Measurements from ENCODE around the gene RABL3. TPM values are rescaled to one million over a fixed set of nuclear protein-coding genes. Genes with fewer than 3 reads are reported as not detected.
A peak's percentile ranks its signal among the peaks of the same experiment; 100 is the strongest.

Gene RABL3
- total and polyA plus RNA-seq, 5 donors: 4.7 to 19.6 (median 14.3) TPM

DNA sequence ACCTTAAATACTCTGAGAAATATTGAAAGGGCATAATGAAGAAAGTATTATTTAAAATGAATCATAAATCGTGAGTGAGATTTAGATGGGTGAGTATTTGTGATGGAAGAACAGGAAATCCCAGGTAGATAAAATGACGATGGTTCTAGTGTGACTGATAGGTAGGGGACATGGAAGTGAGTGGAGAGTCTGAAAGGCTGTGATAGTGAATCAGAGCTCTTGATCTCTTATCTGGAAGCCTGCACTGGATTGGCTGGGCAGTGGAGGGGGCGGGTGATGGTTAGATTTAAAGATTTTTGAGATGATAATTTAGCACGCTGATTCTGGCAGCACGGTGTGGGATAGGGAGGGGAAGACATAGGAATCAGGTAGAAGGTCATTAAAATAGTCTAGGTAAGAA is 80.4 kb downstream of the RABL3 start:
- Histone ChIP-seq H3K4me3 (ENCODE audit: low read length) (no peak overlapping the region), H3K9me3 (ENCODE audit: control insufficient read depth, low read length) (no peaks in the 10 kb centered on the region), H3K4me1 (ENCODE audit: control insufficient read depth, insufficient read depth, low read length) (no peaks in the 10 kb centered on the region), H3K27ac (ENCODE audit: low read length) (no peak overlapping the region), H3K27me3 (ENCODE audit: control insufficient read depth, insufficient read depth) (no peaks in the 10 kb centered on the region)
- ATAC-seq (no peak), DNase-seq (no peak)
- intact Hi-C loops (cut with DNase I): no loop called here
- 58% methylated on average over 5 of the region's 5 CpGs for WGBS

DNA sequence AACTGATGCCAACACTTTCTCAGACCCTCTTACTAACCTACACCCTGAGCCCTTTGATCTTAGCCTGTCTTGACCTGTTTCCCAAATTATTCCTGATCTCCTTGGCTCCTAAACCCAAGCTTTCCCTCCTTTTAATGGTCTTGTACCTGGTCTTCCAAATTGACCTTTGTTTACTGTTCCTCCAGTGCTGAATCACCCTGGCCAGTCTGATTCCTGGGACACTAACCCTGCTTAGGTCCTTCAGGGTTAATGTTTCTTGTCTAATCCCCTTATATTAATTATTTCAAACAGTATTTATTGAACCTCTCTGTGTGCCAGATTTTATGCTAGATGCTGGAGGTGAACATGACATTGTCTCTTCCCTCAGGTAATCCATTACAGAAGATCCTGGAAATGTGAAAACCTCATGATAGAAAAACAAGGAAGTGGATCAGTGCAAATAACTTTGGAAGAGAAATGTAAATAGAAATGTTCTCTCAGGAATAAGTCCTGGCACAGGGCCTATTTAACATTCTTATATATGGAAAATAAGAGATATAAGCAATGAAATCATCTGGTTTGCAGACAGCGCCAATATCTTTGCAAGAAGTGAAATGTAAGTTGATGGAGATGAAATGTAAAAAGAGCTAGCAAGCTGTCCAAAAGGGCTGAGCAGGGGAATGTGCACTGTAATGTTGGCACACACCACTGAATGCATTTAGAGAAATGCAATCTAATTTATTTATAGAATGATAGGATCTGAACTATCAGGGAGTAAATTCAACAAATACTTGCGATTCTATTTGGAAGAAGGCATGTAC is 81.0 kb downstream of the RABL3 start:
- intact Hi-C loops (cut with DNase I): no loop called here
- ATAC-seq (no peak), DNase-seq (no peak)
- H3K9me3 ChIP-seq (ENCODE audit: control insufficient read depth, low read length): no peaks in the 10 kb centered on the region
- H3K27me3 ChIP-seq (ENCODE audit: control insufficient read depth, insufficient read depth): no peaks in the 10 kb centered on the region
- no peaks in the 10 kb centered on the region for H3K4me1 ChIP-seq (ENCODE audit: control insufficient read depth, insufficient read depth, low read length)
- H3K4me3 ChIP-seq (ENCODE audit: low read length): no peak overlapping the region
- 33% methylated on average over 2 of the region's 2 CpGs for WGBS
- no peak overlapping the region for H3K27ac ChIP-seq (ENCODE audit: low read length)

GRCh38 chr3:120659834-120660233 is 82.5 kb downstream of the RABL3 start:
- no peak for DNase-seq
- no peaks in the 10 kb centered on the region for H3K9me3 ChIP-seq (ENCODE audit: control insufficient read depth, low read length)
- H3K4me3 ChIP-seq (ENCODE audit: low read length): no peak overlapping the region
- WGBS: 82% methylated on average over 2 of the region's 2 CpGs
- H3K27ac ChIP-seq (ENCODE audit: low read length): no peak overlapping the region
- intact Hi-C loops (cut with DNase I): no loop called here
- H3K4me1 ChIP-seq (ENCODE audit: control insufficient read depth, insufficient read depth, low read length): no peaks in the 10 kb centered on the region
- no peak for ATAC-seq
- no peaks in the 10 kb centered on the region for H3K27me3 ChIP-seq (ENCODE audit: control insufficient read depth, insufficient read depth)

DNA sequence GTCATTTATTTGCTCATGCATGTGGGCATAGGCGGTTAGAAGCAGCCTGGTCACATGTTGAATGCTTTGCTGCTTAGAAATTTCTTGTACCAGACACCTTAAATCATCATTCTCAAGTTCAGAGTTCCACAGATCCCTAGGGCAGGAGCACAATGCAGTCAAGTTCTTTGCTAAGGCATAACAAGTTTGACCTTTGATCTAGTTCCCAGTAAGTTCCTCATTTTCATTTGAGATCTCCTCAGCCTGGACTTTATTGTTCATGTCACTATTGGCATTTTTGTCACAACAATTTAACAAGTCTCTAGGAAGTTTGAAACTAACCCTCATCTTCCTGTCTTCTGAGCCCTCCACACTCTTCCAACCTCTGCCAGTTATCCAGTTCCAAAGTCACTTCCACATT is 83.0 kb downstream of the RABL3 start:
- WGBS: 89% methylated on average over 1 of the region's 1 CpG
- H3K27ac ChIP-seq (ENCODE audit: low read length): no peak overlapping the region
- no peaks in the 10 kb centered on the region for H3K4me1 ChIP-seq (ENCODE audit: control insufficient read depth, insufficient read depth, low read length)
- intact Hi-C loops (cut with DNase I): no loop called here
- no peaks in the 10 kb centered on the region for H3K27me3 ChIP-seq (ENCODE audit: control insufficient read depth, insufficient read depth)
- DNase-seq: no peak
- no peak for ATAC-seq
- H3K4me3 ChIP-seq (ENCODE audit: low read length): no peak overlapping the region
- H3K9me3 ChIP-seq (ENCODE audit: control insufficient read depth, low read length): no peaks in the 10 kb centered on the region

GRCh38 chr3:120652896-120653545 is 89.3 kb downstream of the RABL3 start:
- 68% methylated on average over 5 of the region's 5 CpGs for WGBS
- H3K27me3 ChIP-seq (ENCODE audit: control insufficient read depth, insufficient read depth): no peaks in the 10 kb centered on the region
- ATAC-seq (no peak), DNase-seq (no peak)
- no peaks in the 10 kb centered on the region for H3K9me3 ChIP-seq (ENCODE audit: control insufficient read depth, low read length)
- no peak overlapping the region for H3K27ac ChIP-seq (ENCODE audit: low read length)
- H3K4me3 ChIP-seq (ENCODE audit: low read length): no peak overlapping the region
- H3K4me1 ChIP-seq (ENCODE audit: control insufficient read depth, insufficient read depth, low read length): no peaks in the 10 kb centered on the region
- intact Hi-C loops (cut with DNase I): no loop called here

- intact Hi-C loops (cut with DNase I): no loop called here
- Histone ChIP-seq H3K4me1 (ENCODE audit: control insufficient read depth, insufficient read depth, low read length) (no peaks in the 10 kb centered on the region), H3K27me3 (ENCODE audit: control insufficient read depth, insufficient read depth) (no peaks in the 10 kb centered on the region), H3K4me3 (ENCODE audit: low read length) (no peak overlapping the region), H3K27ac (ENCODE audit: low read length) (no peak overlapping the region), H3K9me3 (ENCODE audit: control insufficient read depth, low read length) (no peaks in the 10 kb centered on the region)
- no peak for DNase-seq
- ATAC-seq: no peak
- WGBS: 64% methylated on average over 3 of the region's 3 CpGs
Measured at GRCh38 chr3:120652281-120652680, 90.0 kb downstream of the RABL3 start.

DNA sequence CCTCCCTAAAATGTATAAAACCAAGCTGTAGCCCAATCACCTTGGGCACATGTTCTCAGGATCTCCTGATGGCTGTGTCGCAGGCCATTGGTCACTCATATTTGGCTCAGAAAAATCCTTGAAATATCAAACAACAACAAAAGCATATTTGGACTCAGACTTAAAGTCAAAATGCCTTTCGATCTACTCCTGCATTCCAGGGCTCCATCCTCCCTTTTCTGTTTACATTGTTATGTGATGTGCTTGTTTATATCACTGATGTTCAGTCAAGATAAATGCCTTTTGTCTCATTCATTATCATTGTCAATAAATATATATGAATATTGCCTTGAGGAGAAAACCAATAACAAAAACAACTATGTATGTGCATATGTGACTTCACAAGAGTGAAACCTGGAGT is 92.0 kb downstream of the RABL3 start:
- no peak for DNase-seq
- H3K4me3 ChIP-seq (ENCODE audit: low read length): no peak overlapping the region
- no peaks in the 10 kb centered on the region for H3K9me3 ChIP-seq (ENCODE audit: control insufficient read depth, low read length)
- H3K4me1 ChIP-seq (ENCODE audit: control insufficient read depth, insufficient read depth, low read length): peaks cover under 1% of the 10 kb centered on the region
- WGBS: 94% methylated on average over 2 of the region's 2 CpGs
- no peaks in the 10 kb centered on the region for H3K27me3 ChIP-seq (ENCODE audit: control insufficient read depth, insufficient read depth)
- ATAC-seq: no peak
- H3K27ac ChIP-seq (ENCODE audit: low read length): no peak overlapping the region
- intact Hi-C loops (cut with DNase I): no loop called here

GRCh38 chr3:120649830-120650233 is 92.5 kb downstream of the RABL3 start:
- DNase-seq (no peak), ATAC-seq (no peak)
- Histone ChIP-seq H3K4me3 (ENCODE audit: low read length) (no peak overlapping the region), H3K27ac (ENCODE audit: low read length) (no peak overlapping the region), H3K9me3 (ENCODE audit: control insufficient read depth, low read length) (no peaks in the 10 kb centered on the region), H3K27me3 (ENCODE audit: control insufficient read depth, insufficient read depth) (no peaks in the 10 kb centered on the region), H3K4me1 (ENCODE audit: control insufficient read depth, insufficient read depth, low read length) (peaks cover 4% of the 10 kb centered on the region)
- intact Hi-C loops (cut with DNase I): no loop called here
- 71% methylated on average over 3 of the region's 3 CpGs for WGBS

DNA sequence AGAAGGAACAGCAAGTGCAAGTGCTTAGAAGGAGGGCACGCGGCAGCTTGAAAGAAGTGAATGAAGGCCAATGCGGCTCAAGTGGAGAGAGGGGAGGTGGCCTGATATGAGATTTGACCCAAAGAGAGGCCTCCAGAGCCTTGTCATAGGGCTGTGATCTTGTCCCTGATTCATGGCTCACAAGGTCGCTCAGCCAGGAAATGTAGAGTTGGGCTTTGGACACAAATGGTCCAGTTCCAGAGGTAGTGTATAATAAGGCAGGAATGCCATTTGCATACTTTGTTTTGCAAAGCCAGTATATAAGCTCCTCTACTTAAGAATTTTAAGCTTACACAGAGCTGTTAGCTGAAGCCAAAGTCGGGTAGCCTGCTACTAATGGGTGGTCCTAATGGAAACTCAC is 94.0 kb downstream of the RABL3 start:
- no peak for DNase-seq
- 92% methylated on average over 5 of the region's 5 CpGs for WGBS
- intact Hi-C loops (cut with DNase I): no loop called here

GRCh38 chr3:120646771-120647432 is 95.4 kb downstream of the RABL3 start:
- peak; percentile 29 to 83 for ATAC-seq
- Histone ChIP-seq H3K9me3 (ENCODE audit: control insufficient read depth, low read length) (no peaks in the 10 kb centered on the region), H3K27ac (ENCODE audit: low read length) (no peak overlapping the region), H3K27me3 (ENCODE audit: control insufficient read depth, insufficient read depth) (no peaks in the 10 kb centered on the region), H3K4me1 (ENCODE audit: control insufficient read depth, insufficient read depth, low read length) (peaks cover 6% of the 10 kb centered on the region), H3K4me3 (ENCODE audit: low read length) (no peak overlapping the region)
- no peak for DNase-seq
- intact Hi-C loops (cut with DNase I): no loop called here
- WGBS: 45% methylated on average over 5 of the region's 5 CpGs

More for the DNA sequence above, 94.0 kb downstream of the RABL3 start:
- H3K4me1 ChIP-seq (ENCODE audit: control insufficient read depth, insufficient read depth, low read length): peaks cover 6% of the 10 kb centered on the region
- H3K9me3 ChIP-seq (ENCODE audit: control insufficient read depth, low read length): no peaks in the 10 kb centered on the region
- ATAC-seq: no peak
- no peak overlapping the region for H3K4me3 ChIP-seq (ENCODE audit: low read length)
- no peak overlapping the region for H3K27ac ChIP-seq (ENCODE audit: low read length)
- no peaks in the 10 kb centered on the region for H3K27me3 ChIP-seq (ENCODE audit: control insufficient read depth, insufficient read depth)

GRCh38 chr3:120645083-120645845 is 97.1 kb downstream of the RABL3 start:
- 38% methylated on average over 5 of the region's 5 CpGs for WGBS
- DNase-seq: no peak
- intact Hi-C loops (cut with DNase I): no loop called here
- no peak overlapping the region for H3K4me3 ChIP-seq (ENCODE audit: low read length)
- peak in 1 of 2 donors; percentile 40 for ATAC-seq
- peaks cover 6% of the 10 kb centered on the region for H3K4me1 ChIP-seq (ENCODE audit: control insufficient read depth, insufficient read depth, low read length)
- H3K27ac ChIP-seq (ENCODE audit: low read length): no peak overlapping the region
- H3K27me3 ChIP-seq (ENCODE audit: control insufficient read depth, insufficient read depth): no peaks in the 10 kb centered on the region
- H3K9me3 ChIP-seq (ENCODE audit: control insufficient read depth, low read length): no peaks in the 10 kb centered on the region
